COLO668 (cell line): ENCODE measurements around the gene AOAH.
"Not testable (repeated sequence)": the region's sequence is repeated elsewhere in the genome, so short reads cannot be mapped to it uniquely, and the experiment has no call there.

Experiments
- DNase-seq: peaks from one replicate; lab custom pipeline; 2025; ENCODE audit not compliant: unreplicated experiment; lab: John Stamatoyannopoulos, UW

AOAH gene

GRCh38 chr7:36521133-36521532 lies 203.2 kb downstream of the AOAH start:
- DNase-seq: no peak

- DNase-seq: no peak
Observed at GRCh38 chr7:36515847-36516246, 208.4 kb downstream of the AOAH start.

- no peak for DNase-seq
Observed at GRCh38 chr7:36514289-36515243, 209.7 kb downstream of the AOAH start.

- no peak for DNase-seq
Observed at GRCh38 chr7:36513393-36513792, 210.9 kb downstream of the AOAH start.

- DNase-seq: no peak
Observed at GRCh38 chr7:36512616-36513015, 211.7 kb downstream of the AOAH start.

- DNase-seq: no peak
Observed at GRCh38 chr7:36509962-36510361, 214.3 kb downstream of the AOAH start.

GRCh38 chr7:36507475-36508440 lies 216.5 kb downstream of the AOAH start:
- DNase-seq: no peak

- DNase-seq: no peak
Observed at GRCh38 chr7:36506820-36507219, 217.5 kb downstream of the AOAH start.

GRCh38 chr7:36506130-36506798 lies 218.0 kb downstream of the AOAH start:
- no peak for DNase-seq

GRCh38 chr7:36504617-36505016 lies 219.7 kb downstream of the AOAH start:
- DNase-seq: not testable (repeated sequence)

GRCh38 chr7:36504216-36504615 lies 220.1 kb downstream of the AOAH start:
- not testable (repeated sequence) for DNase-seq

- no peak for DNase-seq
Observed at GRCh38 chr7:36497775-36498174, 226.5 kb downstream of the AOAH start.

- DNase-seq: not testable (repeated sequence)
Observed at GRCh38 chr7:36497176-36497575, 227.1 kb downstream of the AOAH start.

- DNase-seq: no peak
Observed at GRCh38 chr7:36496576-36496975, 227.7 kb downstream of the AOAH start.

GRCh38 chr7:36491317-36491716 lies 233.0 kb downstream of the AOAH start:
- no peak for DNase-seq

- no peak for DNase-seq
Observed at GRCh38 chr7:36490419-36490830, 233.9 kb downstream of the AOAH start.

- not testable (repeated sequence) for DNase-seq
Observed at GRCh38 chr7:36488672-36489071, 235.6 kb downstream of the AOAH start.

- DNase-seq: peak; percentile 56
Observed at GRCh38 chr7:36487756-36488336, 236.4 kb downstream of the AOAH start.

- DNase-seq: no peak
Observed at GRCh38 chr7:36486336-36486735, 238.0 kb downstream of the AOAH start.

- no peak for DNase-seq
Observed at GRCh38 chr7:36484265-36484664, 240.0 kb downstream of the AOAH start.

GRCh38 chr7:36483853-36484252 lies 240.4 kb downstream of the AOAH start:
- not testable (repeated sequence) for DNase-seq
